NCI-H2227 (cell line): ENCODE results near the gene KCND2.

Experiments
- DNase-seq: peaks from one replicate; lab custom pipeline; 2025; ENCODE audit not compliant: unreplicated experiment; lab: John Stamatoyannopoulos, UW

KCND2 gene

GRCh38 chr7:120582916-120583315 is 309.9 kb downstream of the KCND2 start:
- DNase-seq = no peak

DNA sequence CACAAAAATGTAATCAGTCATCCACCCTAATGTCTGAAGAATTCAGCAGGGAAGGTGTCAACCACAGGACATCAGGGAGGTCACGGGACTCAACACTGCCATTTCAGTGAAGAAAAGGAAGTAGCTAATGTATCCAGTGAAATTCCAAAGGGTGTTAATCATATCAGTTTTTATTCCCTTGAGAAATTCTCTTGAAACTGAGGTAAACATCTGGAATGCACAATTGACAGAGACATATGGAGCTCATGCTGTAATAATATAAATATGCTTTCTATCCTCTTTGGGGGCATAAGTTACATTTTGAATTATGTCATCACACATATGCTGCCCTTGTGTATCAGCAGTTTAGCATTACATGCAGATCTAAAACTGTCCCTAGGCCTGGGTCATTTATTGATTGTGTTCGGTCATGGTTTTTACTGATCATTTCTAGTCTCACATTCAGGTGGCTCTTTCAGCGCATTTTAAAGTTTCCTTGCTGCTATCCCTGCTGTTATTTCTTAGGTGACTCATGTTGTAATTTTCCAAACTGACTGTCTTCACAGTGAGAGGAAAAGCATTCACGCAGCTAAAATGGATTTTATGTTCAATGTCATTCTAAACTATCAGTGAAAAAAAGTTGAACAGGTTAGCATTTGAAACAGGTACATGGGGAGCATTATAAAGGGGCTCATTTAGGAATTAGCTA is 311.1 kb downstream of the KCND2 start:
- no peak for DNase-seq

DNA sequence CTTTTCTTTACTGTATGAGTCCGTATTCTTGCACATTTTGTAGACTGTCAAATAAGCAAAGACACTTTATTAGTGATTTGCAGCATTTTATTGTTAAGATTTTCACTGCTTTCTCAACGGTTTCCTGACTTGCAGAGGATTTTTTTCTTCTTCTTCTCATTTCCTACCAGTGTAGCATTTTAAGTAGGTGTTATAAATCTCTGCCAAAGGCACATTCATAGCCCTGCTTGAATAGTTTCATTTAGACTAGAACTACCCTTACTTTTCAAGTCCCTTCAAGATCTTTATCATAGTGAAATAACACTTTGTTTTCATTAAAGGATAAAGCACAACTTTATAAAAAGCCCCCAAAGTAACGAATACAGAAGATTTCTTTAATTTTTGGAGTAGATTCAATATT is 313.6 kb downstream of the KCND2 start:
- no peak for DNase-seq

GRCh38 chr7:120587243-120587642 is 314.3 kb downstream of the KCND2 start:
- DNase-seq = no peak

GRCh38 chr7:120588416-120588815 is 315.4 kb downstream of the KCND2 start:
- no peak for DNase-seq

GRCh38 chr7:120588862-120589261 is 315.9 kb downstream of the KCND2 start:
- no peak for DNase-seq

- no peak for DNase-seq
Measured at GRCh38 chr7:120600607-120601006, 327.6 kb downstream of the KCND2 start.

GRCh38 chr7:120603366-120603765 is 330.4 kb downstream of the KCND2 start:
- no peak for DNase-seq

GRCh38 chr7:120609136-120609753 is 336.3 kb downstream of the KCND2 start:
- DNase-seq = peak; percentile 44

DNA sequence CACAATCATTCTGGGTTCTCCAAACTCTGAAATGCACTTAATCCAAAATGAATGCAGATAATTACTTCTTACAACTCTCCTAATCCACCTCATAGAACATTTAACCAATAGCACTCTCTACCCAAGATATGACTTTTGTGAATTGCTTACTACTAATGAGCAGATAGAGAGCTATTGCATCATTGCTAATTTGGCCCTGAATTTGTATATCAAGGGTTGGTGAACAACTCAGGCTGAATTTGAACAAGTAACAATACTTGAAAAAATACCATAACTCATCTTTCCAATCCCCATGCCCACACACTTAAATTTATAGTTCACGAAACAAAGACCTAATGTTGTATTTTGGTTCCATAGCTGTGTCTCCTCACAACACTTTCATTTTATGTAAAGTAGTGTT is 339.0 kb downstream of the KCND2 start:
- DNase-seq = no peak

- DNase-seq = no peak
Measured at GRCh38 chr7:120615703-120616102, 342.7 kb downstream of the KCND2 start.

DNA sequence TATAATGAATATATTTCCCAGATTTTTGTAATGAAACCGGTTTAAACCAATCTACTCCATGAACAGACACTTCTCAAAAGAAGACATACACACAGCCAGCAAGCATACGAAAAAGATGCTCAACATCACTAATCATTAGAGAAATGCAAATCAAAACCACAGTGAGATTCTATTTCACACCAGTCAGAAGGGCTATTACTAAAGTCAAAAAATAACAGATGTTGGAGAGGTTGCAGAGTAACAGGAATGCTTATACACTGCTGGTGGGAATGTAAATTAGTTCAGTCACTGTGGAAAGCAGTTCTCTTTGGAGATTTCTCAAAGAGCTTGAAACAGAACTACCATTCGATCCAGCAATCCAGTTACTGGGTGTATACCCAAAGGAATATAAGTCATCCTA is 344.3 kb downstream of the KCND2 start:
- DNase-seq = no peak

- DNase-seq = no peak
Measured at GRCh38 chr7:120628251-120628650, 355.3 kb downstream of the KCND2 start.

- no peak for DNase-seq
Measured at GRCh38 chr7:120639884-120640283, 366.9 kb downstream of the KCND2 start.

DNA sequence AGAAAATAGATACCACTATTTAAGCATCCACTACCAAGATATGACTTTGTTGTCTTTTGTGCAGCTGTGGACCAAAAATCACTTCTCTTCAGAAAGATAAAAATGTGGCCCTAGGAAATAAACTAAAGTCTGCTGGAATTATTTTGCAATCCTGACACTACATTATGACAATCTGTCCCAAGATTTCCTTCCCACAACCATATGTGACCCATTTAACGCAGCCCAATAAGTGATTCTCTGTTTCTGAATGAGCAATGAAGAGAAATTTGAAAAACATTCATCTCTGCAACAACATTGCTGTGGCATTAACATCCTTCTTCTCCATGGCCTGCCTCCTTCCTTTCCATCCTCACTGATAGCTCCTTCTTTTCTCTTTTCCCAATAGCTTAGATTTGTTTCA is 373.0 kb downstream of the KCND2 start:
- DNase-seq = no peak

DNA sequence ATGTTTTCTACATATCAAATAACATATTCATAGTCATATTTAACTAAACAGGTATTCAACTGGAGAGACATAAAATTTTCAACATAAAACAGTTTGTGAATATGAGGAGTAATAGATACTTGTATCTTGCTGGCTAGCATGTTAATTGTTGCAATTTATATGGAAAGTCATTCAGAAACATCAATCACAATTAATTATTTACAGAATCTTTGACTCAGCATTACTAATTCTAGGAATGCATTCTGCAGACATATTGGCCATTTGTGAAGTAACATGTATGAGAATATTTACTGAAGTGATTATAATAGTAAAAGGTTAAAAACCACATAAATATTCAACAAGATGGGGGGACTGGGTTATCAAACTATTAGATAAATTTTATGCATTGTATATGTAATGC is 381.3 kb downstream of the KCND2 start:
- no peak for DNase-seq

DNA sequence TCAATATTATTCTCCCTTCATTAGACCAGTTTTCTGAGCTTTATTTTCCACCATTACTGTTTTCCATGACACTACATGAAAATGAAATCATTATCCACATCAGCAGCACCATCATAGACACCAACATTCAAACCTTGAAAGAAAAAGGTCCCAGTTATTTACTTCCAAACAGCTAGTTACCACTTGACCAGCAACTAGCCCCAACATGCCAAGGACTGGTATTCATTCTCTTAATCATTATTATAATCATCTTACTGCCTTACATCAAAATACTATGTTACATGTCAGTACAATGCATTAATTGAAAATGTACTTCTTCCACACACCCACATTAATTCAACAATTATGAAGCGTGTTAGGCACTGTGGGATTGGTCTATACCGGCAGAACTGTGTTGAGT is 385.5 kb downstream of the KCND2 start:
- DNase-seq = no peak

DNA sequence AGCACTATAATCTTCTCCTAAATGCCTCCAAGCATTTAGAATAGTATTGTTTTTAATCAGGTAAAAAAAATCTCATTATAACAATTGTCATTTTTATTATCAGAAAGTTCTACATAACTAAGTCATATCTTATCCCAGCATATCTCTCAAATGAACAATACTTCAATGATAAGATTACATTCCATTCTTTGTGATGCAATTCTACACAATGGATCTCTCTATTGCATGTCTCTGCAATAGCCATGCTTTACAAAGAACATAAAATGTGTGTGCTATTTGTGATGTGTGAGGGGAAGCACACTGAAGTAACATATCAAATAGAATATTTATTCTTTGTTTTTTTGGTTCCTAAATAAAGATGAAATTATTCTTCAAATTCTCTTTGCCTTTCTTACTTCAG is 389.3 kb downstream of the KCND2 start:
- no peak for DNase-seq

GRCh38 chr7:120665068-120665467 is 392.1 kb downstream of the KCND2 start:
- DNase-seq = no peak

DNA sequence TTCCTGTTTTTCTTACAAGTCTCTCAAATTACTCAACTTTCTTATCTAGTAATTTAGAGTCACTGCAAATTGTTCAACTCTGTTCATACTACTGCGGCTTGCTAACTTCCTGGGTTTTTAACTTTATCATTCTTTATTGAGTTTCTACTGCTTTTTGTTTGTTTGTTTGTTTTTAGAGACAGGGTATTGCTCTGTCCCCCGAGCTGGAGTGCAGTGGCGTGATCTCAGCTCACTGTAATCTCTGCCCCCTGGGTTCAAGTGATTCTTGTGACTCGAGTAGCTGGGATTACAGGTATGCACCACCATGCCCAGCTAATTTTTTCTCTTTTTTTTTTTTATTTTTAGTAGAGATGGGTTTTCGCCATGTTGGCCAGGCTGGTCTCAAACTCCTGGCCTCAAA is 402.1 kb downstream of the KCND2 start:
- no peak for DNase-seq

GRCh38 chr7:120677535-120677934 is 404.6 kb downstream of the KCND2 start:
- DNase-seq = no peak

DNA sequence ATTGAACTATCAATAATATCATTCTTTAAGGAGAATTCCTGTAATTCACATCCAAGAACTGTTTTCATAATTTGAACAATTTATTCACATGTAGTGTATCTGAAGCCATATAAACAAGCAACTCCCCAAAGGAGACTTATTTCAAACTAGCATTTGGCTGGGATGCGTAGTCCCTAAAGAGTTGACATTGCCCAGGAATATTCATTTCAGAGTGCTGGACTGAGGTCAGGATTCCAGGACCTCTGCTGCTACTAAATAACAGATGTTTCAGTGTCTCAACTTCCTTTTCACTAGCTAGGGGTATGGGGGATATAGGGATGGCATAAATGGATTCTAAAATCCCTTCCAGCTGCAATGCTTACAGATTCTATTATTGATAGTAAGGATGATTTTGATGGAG is 408.0 kb downstream of the KCND2 start:
- DNase-seq = no peak

GRCh38 chr7:120684463-120684862 is 411.5 kb downstream of the KCND2 start:
- DNase-seq = no peak
